HG03039 (cell line): ENCODE data around the gene ASMTL.
"Not testable (repeated sequence)": the region's sequence is repeated elsewhere in the genome, so short reads cannot be mapped to it uniquely, and the experiment has no call there.

Experiments
- ATAC-seq: cut with Tn5 transposase; IDR thresholded peaks from one replicate; pipeline ENCODE4 v1.9.1; 2021; ENCODE audit warnings: mild to moderate bottlenecking, moderate library complexity; ENCODE audit not compliant: unreplicated experiment

Gene ASMTL

GRCh38 chrX:1390621-1391369, 61.9 kb downstream of the ASMTL start:
- ATAC-seq, result no peak

GRCh38 chrX:1389993-1390285, 62.8 kb downstream of the ASMTL start:
- ATAC-seq, result no peak

DNA sequence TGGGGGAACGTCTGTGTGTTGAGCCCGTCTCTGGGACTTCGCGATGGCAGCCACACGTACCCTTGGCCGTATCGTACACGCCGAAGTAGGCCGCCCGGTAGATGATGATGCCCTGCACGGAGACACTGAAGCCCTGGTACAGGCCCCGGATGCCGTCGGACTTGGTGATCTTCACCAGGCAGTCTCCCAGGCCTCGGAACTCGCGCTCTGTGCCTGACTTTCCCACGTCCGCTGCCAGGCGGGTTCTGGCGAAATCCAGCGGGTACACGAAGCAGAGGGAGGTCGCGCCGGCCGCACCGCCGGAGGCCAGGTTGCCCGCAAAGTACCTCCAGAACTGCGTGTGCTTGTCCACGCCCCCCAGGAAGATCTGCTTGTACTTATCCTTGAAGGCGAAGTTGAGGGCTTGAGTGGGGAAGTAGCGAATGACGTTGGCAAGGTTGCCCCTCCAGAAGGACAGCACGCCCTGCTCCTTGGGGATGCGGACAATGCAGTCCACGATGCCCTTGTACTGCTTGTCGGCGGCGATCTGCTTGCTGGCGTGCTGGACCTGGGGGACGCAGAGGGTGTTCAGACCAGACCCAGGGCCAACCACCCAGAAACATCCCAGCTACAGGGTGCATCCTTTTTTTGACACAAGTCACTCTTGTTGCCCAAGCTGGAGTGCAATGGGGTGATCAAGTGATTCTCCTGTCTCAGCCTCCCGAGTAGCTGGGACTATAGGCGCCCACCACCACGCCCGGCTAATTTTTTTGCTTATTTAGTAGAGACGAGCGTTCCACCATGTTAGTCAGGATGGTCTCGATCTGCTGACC, 63.3 kb downstream of the ASMTL start:
- no peak for ATAC-seq

DNA sequence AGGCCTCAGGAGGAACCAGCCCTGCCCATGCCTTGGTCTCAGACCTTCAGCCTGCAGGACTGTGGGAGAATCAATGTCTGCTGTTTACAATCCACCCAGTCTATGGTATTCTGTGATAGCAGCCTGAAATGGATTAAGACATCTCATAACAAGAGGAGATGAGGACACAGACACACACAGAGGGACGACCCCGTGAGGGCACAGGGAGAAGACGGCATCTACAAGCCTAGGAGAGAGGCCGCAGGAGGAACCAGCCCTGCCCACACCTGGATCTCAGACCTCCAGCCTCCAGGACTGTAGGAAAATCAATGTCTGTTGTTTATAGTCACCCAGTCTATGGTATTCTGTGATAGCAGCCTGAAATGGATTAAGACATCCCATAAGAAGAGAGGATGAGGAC, 64.1 kb downstream of the ASMTL start:
- no peak for ATAC-seq

GRCh38 chrX:1387141-1387776, 65.5 kb downstream of the ASMTL start:
- ATAC-seq, result no peak

DNA sequence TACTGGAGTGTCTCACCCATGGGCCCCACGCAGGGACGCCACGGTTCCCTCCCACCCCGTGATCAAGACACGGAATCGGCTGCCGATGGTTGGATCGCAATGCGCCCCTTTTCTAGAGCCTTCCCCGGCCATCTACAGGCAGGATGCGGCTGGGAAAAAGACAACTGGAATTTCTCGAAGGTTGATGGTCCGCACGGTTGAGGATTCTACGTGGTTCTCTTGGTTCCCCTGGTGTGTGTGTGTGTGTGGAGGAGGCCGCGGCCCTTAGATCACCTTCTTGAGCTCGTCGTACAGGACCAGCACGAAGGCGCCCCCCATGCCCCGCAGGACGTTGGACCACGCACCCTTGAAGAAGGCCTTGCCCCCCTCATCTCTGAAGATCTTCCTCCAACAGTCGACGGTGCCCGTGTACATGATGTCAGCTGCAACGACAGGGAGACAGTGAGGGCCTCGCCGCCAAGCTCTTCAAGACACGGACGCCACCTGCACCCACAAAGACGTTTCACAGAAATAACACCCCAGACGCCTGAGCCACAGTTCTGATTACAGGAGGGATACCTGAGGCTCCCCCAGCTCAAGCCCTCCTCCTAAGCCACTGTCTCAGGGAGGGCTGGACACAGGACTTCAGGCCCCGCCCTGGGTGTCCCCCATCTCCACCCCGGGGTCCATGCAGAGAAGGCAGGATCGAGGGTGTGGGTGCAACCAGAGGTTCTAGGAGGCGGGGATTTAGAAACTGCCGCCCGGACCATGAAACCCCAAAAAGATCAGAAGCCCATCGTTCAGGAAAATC, 66.2 kb downstream of the ASMTL start:
- no peak for ATAC-seq

- no peak for ATAC-seq
Measured at GRCh38 chrX:1385253-1386223, 67.2 kb downstream of the ASMTL start.

GRCh38 chrX:1384658-1385252, 68.0 kb downstream of the ASMTL start:
- ATAC-seq, result no peak

GRCh38 chrX:1380672-1381233, 72.0 kb downstream of the ASMTL start:
- ATAC-seq, result no peak

- ATAC-seq, result no peak
Measured at GRCh38 chrX:1378306-1378759, 74.4 kb downstream of the ASMTL start.

DNA sequence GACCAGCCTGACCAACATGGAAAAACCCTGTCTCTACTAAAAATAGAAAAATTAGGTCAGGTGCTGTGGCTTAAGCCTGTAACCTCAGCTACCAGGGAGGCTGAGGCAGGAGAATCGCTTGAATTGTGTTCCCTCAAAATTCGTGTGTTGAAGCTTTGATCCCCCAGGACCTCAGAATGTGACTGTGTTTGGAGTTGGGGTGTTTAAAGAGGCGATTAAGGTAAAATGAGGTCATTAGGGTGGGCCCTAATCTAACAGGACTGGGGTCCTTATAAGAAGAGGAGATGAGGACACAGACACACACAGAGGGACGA, 84.4 kb downstream of the ASMTL start:
- no peak for ATAC-seq

- ATAC-seq, result not testable (repeated sequence)
Measured at GRCh38 chrX:1366363-1366762, 86.3 kb downstream of the ASMTL start.

GRCh38 chrX:1361910-1362309, 90.8 kb downstream of the ASMTL start:
- no peak for ATAC-seq

GRCh38 chrX:1361275-1361674, 91.4 kb downstream of the ASMTL start:
- no peak for ATAC-seq

DNA sequence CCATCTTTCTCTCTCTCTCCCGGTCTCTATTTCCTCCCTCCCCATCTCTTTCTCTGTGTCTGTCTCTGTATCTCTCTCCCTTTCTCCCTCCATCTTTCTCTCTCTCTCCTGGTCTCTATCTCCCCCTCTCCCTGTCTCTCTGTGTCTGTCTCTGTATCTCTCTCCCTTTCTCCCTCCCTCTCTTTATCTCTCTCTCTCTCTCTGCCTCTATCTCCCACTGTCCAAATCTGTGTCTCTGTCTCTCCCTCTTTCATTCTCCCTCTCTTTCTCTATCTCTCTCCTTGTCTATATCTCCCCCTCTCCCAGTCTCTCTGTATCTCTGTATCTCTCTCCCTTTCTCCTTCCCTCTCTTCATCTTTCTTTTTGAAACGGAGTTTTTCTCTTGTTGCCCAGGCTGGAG, 92.5 kb downstream of the ASMTL start:
- ATAC-seq, result no peak

DNA sequence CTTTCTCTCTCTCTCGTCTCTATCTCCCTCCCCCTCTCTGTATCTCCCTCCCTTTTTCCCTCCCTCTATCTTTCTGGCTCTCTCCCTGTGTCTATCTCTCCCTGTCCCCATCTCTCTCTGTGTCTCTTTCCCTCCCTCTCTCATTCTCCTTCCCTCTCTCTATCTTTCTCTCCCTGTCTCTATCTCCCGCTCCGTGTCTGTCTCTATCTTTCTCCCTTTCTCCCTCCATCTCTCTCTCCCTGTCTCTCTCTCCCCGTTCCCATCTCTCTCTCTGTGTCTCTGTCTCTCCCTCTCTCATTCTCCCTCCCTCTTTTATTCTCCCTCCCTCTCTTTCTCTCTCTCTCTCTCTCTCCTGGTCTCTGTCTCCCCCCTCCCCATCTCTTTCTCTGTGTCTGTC, 93.2 kb downstream of the ASMTL start:
- ATAC-seq, result no peak

GRCh38 chrX:1358793-1359476, 93.8 kb downstream of the ASMTL start:
- ATAC-seq, result no peak

DNA sequence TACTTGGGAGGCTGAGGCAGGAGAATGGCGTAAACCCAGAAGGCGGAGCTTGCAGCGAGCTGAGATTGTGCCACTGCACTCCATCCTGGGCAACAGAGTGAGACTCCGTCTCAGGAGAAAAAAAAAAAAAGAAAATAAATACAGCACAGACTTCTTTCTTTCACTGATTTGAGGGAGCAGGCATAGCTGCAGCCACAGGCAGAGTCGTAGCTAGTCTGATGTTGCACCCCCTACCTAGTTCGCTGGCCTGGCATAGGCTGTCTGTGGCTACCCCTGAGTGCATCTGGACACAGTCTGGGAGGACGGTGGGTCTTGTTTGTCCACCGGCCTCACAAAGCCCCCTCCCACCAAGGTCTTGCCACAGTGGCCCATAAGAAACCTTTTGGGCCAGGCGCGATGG, 94.7 kb downstream of the ASMTL start:
- no peak for ATAC-seq
